Stimulated activated CD4-positive, alpha-beta T cell treated with anti-CD3 and anti-CD28 coated beads, Interleukin-12 subunit alpha, Interleukin-12 subunit beta, amount 100 ng/mL, for 24 hours (primary cell): Measurements from ENCODE around the gene NTSR2.

Source experiments
- DNase-seq, 2 experiments: peaks; one replicate each; pipeline ENCODE4 v3.0.0-alpha.2; 2020; ENCODE audit warnings: low read depth in 2 of 2

NTSR2 gene

DNA sequence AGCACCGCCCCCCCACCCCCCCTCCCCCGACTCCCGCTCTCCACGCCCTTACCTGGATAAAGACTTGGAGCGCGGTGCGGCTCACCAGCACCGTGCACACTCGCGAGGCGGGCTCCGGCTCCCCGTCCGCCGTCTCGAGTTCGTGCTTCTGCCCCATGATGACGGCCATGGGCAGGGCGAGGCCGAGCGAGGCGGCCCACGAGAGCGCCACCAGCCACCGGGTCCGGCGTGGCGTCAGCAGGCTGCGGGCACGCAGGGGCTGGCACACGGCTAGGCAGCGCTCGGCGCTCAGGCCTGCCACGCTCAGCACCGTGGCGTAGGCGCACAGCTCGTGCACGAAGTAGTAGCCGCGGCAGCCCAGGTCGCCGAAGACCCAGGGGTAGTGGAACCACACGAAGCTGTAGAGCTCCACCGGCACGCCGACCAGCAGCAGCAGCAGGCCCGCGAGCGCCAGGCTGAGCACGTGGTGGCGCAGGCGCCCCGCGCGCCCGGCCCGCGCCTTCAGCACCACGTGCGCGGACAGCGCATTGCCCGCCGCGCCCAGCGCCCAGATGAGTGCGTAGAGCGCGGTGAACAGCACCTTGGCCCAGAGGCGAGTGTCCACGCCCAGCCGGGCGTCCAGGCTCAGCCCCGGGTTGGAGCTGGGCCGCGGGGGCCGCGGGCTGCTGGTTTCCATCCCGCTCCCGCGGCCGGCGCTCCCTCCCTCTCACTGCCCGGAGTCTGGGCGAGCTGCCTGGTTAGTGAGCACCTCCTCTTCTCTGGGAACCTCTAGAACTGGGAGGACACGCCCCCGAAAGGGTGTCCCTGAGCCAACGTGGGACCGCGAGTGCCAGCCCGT lies at the start of gene NTSR2:
TSS of gene NTSR2 (minus strand) at position 742 of the 838 bp plus-strand sequence. CDS start at position 676, 66 bp downstream.
- DNase-seq = peak in 1 of 2 experiments; percentile 18

DNA sequence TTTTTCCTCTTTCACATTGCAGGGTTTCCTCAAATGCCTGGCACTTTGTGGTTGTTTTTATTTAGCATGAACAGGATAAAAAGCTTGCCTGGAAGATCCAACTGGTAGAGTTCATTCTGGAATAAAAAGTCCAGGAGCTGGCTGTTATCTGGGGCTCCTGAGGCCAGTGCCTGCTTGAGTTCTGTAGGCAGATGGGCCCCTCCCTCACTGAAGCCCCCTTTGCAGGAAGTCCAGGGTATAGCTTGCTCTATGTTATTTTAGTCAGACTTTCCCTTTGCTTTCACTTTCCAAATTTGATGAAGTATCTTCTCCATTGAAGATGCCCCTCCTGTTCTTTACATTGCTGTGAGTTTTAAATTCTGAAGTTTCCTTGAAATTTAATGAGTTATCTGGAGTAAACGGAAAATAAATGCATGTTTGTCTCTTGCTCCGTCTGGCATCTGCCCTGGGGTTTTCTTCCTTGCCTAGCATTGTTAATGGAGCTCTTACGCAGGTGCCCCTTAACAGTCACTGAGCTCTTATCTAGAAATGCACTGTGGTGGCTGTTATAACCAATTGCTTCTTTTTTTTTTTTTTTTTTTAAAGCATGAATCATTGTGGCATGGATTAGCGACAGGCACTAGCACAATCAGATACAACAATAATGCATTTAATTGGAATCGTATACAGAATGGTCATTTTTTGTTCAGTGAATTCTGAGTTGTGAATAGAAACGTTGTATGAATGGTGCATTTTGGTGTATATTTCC lies 49.4 kb upstream of the NTSR2 start:
- DNase-seq = no peak

- DNase-seq = no peak
Observed at GRCh38 chr2:11718606-11719005, 48.6 kb upstream of the NTSR2 start.

DNA sequence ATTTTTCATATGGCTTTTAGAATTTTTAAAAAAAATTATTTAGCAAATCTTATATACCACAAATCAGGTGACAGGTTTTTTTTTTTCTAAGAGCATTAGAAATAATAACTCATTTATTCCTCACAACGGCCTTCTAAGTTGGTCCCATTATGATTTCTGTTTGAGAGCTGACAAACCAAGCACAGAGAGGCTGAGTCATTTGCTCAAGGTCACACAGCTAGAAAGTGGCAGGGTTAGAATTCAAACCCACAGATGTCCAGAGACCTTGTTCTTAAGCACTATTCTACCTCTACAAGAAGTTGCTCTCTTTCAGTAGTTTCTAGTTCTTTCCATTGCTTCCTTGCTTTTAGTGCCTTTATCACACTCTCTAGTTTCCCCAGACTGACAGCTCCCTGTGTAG lies 47.6 kb upstream of the NTSR2 start:
- no peak for DNase-seq

DNA sequence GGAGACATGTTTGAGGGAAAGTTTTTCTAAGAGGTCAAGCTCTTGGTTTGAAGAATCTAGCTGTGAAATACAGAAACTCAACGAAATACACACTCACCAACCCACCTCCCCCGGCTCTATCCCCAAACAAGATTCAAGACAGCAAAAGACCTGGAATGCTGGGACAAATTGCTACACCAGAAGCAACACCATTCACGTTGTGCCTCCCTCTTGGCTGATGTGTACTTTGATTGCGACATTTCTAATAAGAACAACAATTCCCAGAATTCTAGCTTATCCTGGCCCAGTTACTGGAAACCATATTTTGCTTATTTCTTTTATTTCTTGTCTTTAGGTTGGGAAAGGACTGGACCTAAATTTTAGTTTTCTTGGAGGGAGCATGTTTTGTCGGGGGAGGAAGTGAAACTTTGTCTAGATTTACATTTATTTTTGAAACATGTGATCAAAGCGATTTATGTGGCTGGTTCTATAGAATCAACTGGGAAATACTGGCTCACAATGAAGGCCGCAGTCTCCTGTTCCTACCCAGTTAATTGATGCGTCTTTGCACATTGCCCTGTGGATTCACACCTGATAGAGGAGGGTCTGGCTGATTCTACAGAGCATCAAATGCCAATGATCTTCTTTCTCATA lies 46.8 kb upstream of the NTSR2 start:
- DNase-seq = no peak

- no peak for DNase-seq
Observed at GRCh38 chr2:11715987-11716652, 46.1 kb upstream of the NTSR2 start.

DNA sequence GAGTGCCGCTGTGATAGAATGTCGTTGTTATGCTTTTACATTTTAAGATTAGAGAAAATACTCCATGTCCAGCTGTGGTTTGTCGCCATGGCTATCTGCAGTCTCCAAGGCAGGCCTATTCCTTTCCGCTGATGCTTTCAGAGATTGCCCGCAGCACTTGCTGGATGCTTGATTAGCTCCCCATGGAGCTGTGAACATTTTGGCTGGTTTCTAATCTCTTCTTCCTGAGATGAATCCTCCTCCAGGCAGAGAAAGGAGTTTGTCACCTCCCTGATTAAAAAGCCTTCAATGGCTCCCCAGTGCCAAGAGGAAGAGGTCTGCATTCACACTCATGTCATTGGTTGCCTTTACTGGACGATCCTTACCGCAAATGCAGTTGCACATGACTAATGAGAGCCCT lies 43.8 kb upstream of the NTSR2 start:
- no peak for DNase-seq

DNA sequence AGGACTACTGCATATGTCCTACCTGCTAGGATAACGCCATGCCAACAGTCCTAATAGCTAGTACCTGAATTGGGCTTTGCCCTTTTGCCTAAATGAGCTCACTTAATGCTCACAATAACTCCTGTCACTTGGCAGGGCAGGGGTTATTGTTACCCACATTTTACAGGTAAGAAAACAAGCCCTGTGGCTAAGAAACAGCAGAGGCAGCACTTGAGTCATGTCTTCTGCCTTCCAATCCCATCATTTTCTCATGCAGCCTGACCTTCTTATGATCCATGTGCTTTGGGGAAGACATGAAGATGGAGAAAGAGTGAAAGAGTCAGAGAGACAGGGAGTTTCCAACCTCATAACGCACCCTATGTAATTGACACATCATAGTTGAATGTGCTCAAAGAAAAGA lies 42.9 kb upstream of the NTSR2 start:
- no peak for DNase-seq

DNA sequence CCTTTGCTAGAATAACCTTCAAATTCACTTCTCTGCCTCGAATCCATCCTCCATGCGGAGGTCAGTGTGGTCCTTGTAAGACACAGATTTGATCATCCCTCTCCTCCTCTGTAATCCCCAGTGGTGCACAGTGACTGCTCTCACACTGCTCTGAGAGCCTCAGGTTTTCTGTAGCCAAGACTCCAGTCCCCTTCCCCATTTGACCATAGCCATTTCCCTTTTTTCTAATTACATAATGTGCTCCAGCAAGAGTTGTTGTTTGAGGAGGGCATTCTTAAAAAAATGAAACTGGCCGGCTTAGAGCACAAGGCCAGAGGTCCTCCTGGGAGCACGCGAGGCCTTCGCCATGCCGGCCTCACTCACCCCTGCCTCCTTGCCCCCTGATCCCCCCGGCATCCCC lies 41.8 kb upstream of the NTSR2 start:
- no peak for DNase-seq

- DNase-seq = no peak
Observed at GRCh38 chr2:11711354-11711716, 41.3 kb upstream of the NTSR2 start.

- DNase-seq = no peak
Observed at GRCh38 chr2:11710632-11711353, 40.8 kb upstream of the NTSR2 start.

DNA sequence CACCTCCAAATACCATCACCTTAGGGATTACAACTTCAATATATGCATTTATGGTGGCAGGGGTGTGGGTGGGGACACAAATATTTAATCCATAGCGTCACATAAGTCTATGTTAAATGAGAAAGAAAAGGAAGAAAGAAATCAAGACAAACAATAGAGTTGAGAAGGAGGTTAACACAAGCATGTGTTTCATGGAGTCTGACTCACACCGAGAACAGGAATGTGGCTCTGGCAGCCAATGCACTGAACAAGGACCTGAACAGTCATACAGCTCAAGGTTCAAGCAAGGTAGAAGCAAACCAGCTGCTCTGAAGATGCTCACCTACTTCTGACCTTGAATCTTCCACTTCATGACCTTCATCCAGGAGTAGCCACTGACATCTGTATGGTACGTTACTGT lies 40.2 kb upstream of the NTSR2 start:
- no peak for DNase-seq

GRCh38 chr2:11709293-11709692 lies 39.3 kb upstream of the NTSR2 start:
- no peak for DNase-seq

- no peak for DNase-seq
Observed at GRCh38 chr2:11708106-11708505, 38.1 kb upstream of the NTSR2 start.

- no peak for DNase-seq
Observed at GRCh38 chr2:11705711-11706110, 35.7 kb upstream of the NTSR2 start.

DNA sequence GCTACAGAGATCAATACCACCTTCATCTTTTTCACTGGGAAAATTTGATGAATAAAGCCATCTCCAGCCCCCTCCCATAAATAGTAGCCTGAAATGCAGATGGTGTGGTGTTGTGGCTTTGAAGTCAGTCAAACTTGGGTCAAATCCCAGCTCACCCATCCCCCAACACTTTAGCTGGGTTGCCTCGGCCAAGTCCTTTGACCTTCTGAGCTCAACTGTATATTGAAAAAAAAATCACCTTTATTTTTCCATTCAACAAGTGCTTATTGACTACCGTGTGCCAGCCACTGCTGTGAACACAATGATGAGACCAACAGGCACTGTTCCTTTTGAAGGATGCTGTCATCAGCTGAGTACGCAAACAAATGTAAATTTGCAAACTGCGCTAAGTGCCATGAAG lies 35.1 kb upstream of the NTSR2 start:
- no peak for DNase-seq

DNA sequence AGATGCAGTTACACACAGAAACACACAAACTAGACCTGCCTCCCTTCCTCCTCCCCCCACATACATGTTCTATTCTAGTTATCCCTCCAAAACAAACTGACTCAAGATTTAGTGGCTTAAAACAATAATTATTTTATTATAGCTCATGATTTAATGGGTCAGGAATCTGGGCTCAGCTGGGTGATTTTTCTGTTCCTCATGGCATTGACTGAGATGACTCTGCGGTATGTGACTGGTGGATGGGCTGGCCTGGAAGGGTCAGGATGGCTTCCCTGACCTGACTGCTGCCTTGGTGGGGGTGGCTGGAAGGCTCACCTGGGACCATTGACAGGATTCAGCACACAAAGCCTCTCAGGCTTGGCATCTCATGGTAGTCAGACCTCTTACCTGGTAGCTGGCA lies 33.7 kb upstream of the NTSR2 start:
- no peak for DNase-seq

DNA sequence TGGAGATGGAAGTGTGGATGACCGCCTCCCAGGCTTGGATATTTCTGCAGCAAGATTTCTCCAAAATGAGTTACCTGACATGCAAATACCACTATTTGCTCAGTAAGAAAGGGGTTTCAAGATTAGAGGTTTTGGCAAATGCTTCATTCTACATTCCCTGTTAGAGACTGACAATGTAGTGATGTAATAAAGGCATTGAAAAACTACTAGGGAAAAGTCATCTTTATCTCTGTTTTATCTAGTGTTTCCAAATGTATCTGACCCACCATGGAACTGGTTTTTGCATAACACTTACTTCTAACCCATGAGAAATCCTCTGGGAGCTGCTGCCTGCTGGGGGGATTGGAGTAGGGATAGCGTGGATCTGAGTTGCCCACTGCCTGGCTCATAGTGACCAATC lies 33.0 kb upstream of the NTSR2 start:
- DNase-seq = no peak

- DNase-seq = no peak
Observed at GRCh38 chr2:11701751-11702301, 31.8 kb upstream of the NTSR2 start.

- no peak for DNase-seq
Observed at GRCh38 chr2:11701206-11701605, 31.2 kb upstream of the NTSR2 start.
